H9 (cell line): ENCODE data around the gene MYH16. TPM values are rescaled to one million over a fixed set of nuclear protein-coding genes. Genes with fewer than 3 reads are reported as not detected.

Experiments
- DNase-seq: peaks from one replicate; pipeline ENCODE4 v3.0.0-alpha.2; 2017
- H2AFZ ChIP-seq: one replicate; pipeline ENCODE4 v1.6.1; 2013; ENCODE audit warnings: mild to moderate bottlenecking, low read length, control low read depth, moderate library complexity
- H2AK5ac ChIP-seq: 2 replicates; pipeline ENCODE4 v1.6.1; 2013; ENCODE audit warnings: low read length, control low read depth, mixed read lengths; ENCODE audit not compliant: insufficient read length
- H2BK120ac ChIP-seq: one replicate; pipeline ENCODE4 v1.6.1; 2013; ENCODE audit warnings: low read depth, mild to moderate bottlenecking, low read length, control low read depth, inconsistent platforms; ENCODE audit not compliant: poor library complexity, severe bottlenecking
- H2BK12ac ChIP-seq: 2 replicates; pipeline ENCODE4 v1.6.1; 2013; ENCODE audit warnings: low read length, control low read depth, mixed read lengths, low read depth; ENCODE audit not compliant: insufficient read length
- H2BK15ac ChIP-seq: 2 replicates; pipeline ENCODE4 v1.6.1; 2013; ENCODE audit warnings: low read depth, low read length, control low read depth
- H2BK20ac ChIP-seq: one replicate; pipeline ENCODE4 v1.6.1; 2013; ENCODE audit warnings: low read depth, mild to moderate bottlenecking, low read length, control low read depth, inconsistent platforms; ENCODE audit not compliant: poor library complexity, severe bottlenecking
- H2BK5ac ChIP-seq: 2 replicates; pipeline ENCODE4 v1.6.1; 2013; ENCODE audit warnings: low read length, control low read depth, mixed read lengths; ENCODE audit not compliant: insufficient read length
- H3K14ac ChIP-seq: 2 replicates; pipeline ENCODE4 v1.6.1; 2013; ENCODE audit warnings: low read length, control low read depth; ENCODE audit not compliant: insufficient read depth
- H3K18ac ChIP-seq: 2 replicates; pipeline ENCODE4 v1.6.1; 2013; ENCODE audit warnings: low read depth, mild to moderate bottlenecking, mixed read lengths, low read length, control low read depth; ENCODE audit not compliant: insufficient read length
- H3K23ac ChIP-seq: 2 replicates; pipeline ENCODE4 v1.6.1; 2013; ENCODE audit warnings: low read length, control low read depth, mixed read lengths, low read depth; ENCODE audit not compliant: insufficient read length
- H3K23me2 ChIP-seq: 2 replicates; pipeline ENCODE4 v1.6.1; 2013; ENCODE audit warnings: low read depth, mild to moderate bottlenecking, mixed read lengths, low read length, control low read depth; ENCODE audit not compliant: insufficient read length, poor library complexity, severe bottlenecking
- H3K27ac ChIP-seq: 2 replicates; pipeline ENCODE4 v1.5.1; 2013; ENCODE audit warnings: low read length, control low read depth, mixed read lengths, low read depth; ENCODE audit not compliant: insufficient read length
- H3K27me3 ChIP-seq: 2 replicates; pipeline ENCODE4 v1.6.1; 2013; ENCODE audit warnings: low read length, control low read depth, inconsistent platforms; ENCODE audit not compliant: insufficient read depth
- H3K4ac ChIP-seq: 2 replicates; pipeline ENCODE4 v1.6.1; 2013; ENCODE audit warnings: low read depth, mild to moderate bottlenecking, control low read depth, inconsistent platforms, low read length, moderate library complexity
- H3K4me1 ChIP-seq: 2 replicates; pipeline ENCODE4 v1.6.1; 2013; ENCODE audit warnings: low read length, control low read depth, inconsistent platforms; ENCODE audit not compliant: insufficient read depth
- H3K4me2 ChIP-seq: 2 replicates; pipeline ENCODE4 v1.6.1; 2013; ENCODE audit warnings: low read length, control low read depth, mixed read lengths; ENCODE audit not compliant: insufficient read length, insufficient read depth
- H3K56ac ChIP-seq: 2 replicates; pipeline ENCODE4 v1.6.1; 2013; ENCODE audit warnings: low read depth, mild to moderate bottlenecking, mixed read lengths, low read length, control low read depth; ENCODE audit not compliant: insufficient read length
- H3K79me1 ChIP-seq: 2 replicates; pipeline ENCODE4 v1.6.1; 2013; ENCODE audit warnings: low read depth, mild to moderate bottlenecking, moderate library complexity, low read length, control low read depth, inconsistent platforms; ENCODE audit not compliant: insufficient read depth, poor library complexity, severe bottlenecking
- H3K79me2 ChIP-seq: 2 replicates; pipeline ENCODE4 v1.6.1; 2013; ENCODE audit warnings: low read length, control low read depth, inconsistent platforms; ENCODE audit not compliant: insufficient read depth
- H3K9ac ChIP-seq: 2 replicates; pipeline ENCODE4 v1.6.1; 2013; ENCODE audit warnings: low read length, control low read depth, mixed read lengths; ENCODE audit not compliant: insufficient read length; ENCODE audit errors: extremely low read depth
- H3K9me3 ChIP-seq: one replicate; pipeline ENCODE4 v1.6.1; 2013; ENCODE audit warnings: low read depth, low read length, inconsistent platforms; ENCODE audit not compliant: control insufficient read depth
- H3T11ph ChIP-seq: one replicate; pipeline ENCODE4 v1.6.1; 2013; ENCODE audit warnings: mild to moderate bottlenecking, low read length, control low read depth, inconsistent platforms
- H4K20me1 ChIP-seq: one replicate; pipeline ENCODE4 v1.6.1; 2013; ENCODE audit not compliant: control insufficient read depth, insufficient read length, insufficient read depth
- H4K5ac ChIP-seq: 2 replicates; pipeline ENCODE4 v1.6.1; 2013; ENCODE audit warnings: low read depth, mild to moderate bottlenecking, mixed read lengths, low read length, control low read depth; ENCODE audit not compliant: insufficient read length
- H4K8ac ChIP-seq: replicated peaks from 2 replicates; pipeline ENCODE4 v1.6.1; 2013; ENCODE audit warnings: low read length, control low read depth, mixed read lengths, low read depth; ENCODE audit not compliant: insufficient read length
- H4K91ac ChIP-seq: 2 replicates; pipeline ENCODE4 v1.6.1; 2013; ENCODE audit warnings: low read depth, mild to moderate bottlenecking, moderate library complexity, mixed read lengths, low read length, control low read depth; ENCODE audit not compliant: insufficient read length
- H3K27ac Mint-ChIP-seq, 3 experiments: 2 replicates in 2 of 3; 3 replicates in 1 of 3; pipeline ENCODE4 v1.8.0; 2020 to 2021; ENCODE audit warnings: mixed read lengths in 3 of 3, mild to moderate bottlenecking in 1 of 3, moderate library complexity in 1 of 3
- H3K27me3 Mint-ChIP-seq: 2 replicates; pipeline ENCODE4 v1.8.0; 2021; ENCODE audit warnings: low read depth, mild to moderate bottlenecking, moderate library complexity, mixed read lengths
- H3K36me3 Mint-ChIP-seq, 3 experiments: 2 replicates in 2 of 3; 3 replicates in 1 of 3; pipeline ENCODE4 v1.8.0; 2020 to 2021; ENCODE audit warnings: low read depth in 3 of 3, mixed read lengths in 3 of 3; ENCODE audit not compliant: insufficient read depth in 1 of 3
- H3K4me1 Mint-ChIP-seq, 2 experiments: 2 replicates each; pipeline ENCODE4 v1.8.0; 2020; ENCODE audit warnings: mixed read lengths in 2 of 2
- H3K4me3 Mint-ChIP-seq, 2 experiments: 2 replicates in 1 of 2; 3 replicates in 1 of 2; pipeline ENCODE4 v1.8.0; 2020 to 2021; ENCODE audit warnings: mild to moderate bottlenecking in 2 of 2, mixed read lengths in 2 of 2, moderate library complexity in 1 of 2
- H3K9me3 Mint-ChIP-seq, 2 experiments: 2 replicates in 1 of 2; 3 replicates in 1 of 2; pipeline ENCODE4 v1.8.0; 2020; ENCODE audit warnings: mild to moderate bottlenecking in 2 of 2, mixed read lengths in 2 of 2, moderate library complexity in 1 of 2
- WGBS: extraction: QIAGEN DNeasy Blood & Tissue Kit; methylation state at CpG from one replicate; pipeline ENCODE4 v1.1.7; 2013; ENCODE audit warnings: missing lambda C conversion rate, low lambda C conversion rate, mixed read lengths; ENCODE audit not compliant: insufficient read length; ENCODE audit errors: extremely low coverage; 5-methylcytosine and 5-hydroxymethylcytosine counted together
- total RNA-seq: library from RNA; stranded (reverse); gene quantifications from 2 replicates; pipeline ENCODE4 v1.2.1, GENCODE V29; 2021
- TF ChIP-seq, protein P1 (sequence below): fragments of 200-600 bp; sonication (generic); conservative IDR thresholded peaks from 3 replicates; pipeline ENCODE4 v1.8.0; 2021; ENCODE audit warnings: antibody characterized with exemption, mild to moderate bottlenecking

Gene MYH16
- total RNA-seq, 1 experiment from 2014 or later = not detected

DNA sequence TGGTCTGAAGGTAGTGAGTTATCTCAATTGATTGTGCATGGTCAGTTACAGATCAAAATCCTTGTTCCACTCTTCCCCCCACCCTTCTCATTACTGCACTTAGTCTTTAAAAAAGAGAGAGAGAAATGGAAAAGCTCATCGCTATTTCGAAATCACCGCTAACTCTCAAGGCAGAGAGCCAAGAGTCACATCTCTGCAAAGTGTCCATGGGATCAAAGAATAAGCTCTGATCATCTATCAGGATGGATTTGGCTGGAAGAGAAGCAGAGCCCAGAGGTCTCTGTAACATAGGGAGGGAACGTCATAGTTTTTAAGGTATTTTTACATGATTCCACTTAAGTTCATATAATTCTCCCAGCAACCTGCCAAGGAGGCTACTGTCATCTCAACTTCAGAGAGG lies 30.0 kb upstream of the MYH16 start:
- no peaks in the 10 kb centered on the region for H3K36me3 Mint-ChIP-seq
- no peaks in the 10 kb centered on the region for H3K27me3 ChIP-seq
- no peak overlapping the region for H4K8ac ChIP-seq
- H4K20me1 ChIP-seq = no peaks in the 10 kb centered on the region
- H3K79me2 ChIP-seq = no peaks in the 10 kb centered on the region
- H4K5ac ChIP-seq = no peak overlapping the region
- no peak overlapping the region for H2BK12ac ChIP-seq
- H3K4ac ChIP-seq = no peak overlapping the region
- no peak overlapping the region for H4K91ac ChIP-seq
- H3K23ac ChIP-seq = no peak overlapping the region
- H2BK15ac ChIP-seq = no peak overlapping the region
- no peak overlapping the region for H3K56ac ChIP-seq
- no peak overlapping the region for H3K27ac Mint-ChIP-seq
- no peaks in the 10 kb centered on the region for H3K4me1 ChIP-seq
- no peak overlapping the region for H3K4me3 Mint-ChIP-seq
- no CpG with 5 or more reads among the region's 4 CpGs for WGBS
- DNase-seq = no peak
- no peaks in the 10 kb centered on the region for H3K23me2 ChIP-seq
- H3K9ac ChIP-seq = no peak overlapping the region
- no peaks in the 10 kb centered on the region for H3K9me3 ChIP-seq
- H2BK5ac ChIP-seq = no peak overlapping the region
- H3T11ph ChIP-seq = no peak overlapping the region
- no peaks in the 10 kb centered on the region for H3K79me1 ChIP-seq
- H3K4me1 Mint-ChIP-seq = no peaks in the 10 kb centered on the region
- H3K14ac ChIP-seq = no peak overlapping the region
- TF ChIP-seq, protein P1, sequence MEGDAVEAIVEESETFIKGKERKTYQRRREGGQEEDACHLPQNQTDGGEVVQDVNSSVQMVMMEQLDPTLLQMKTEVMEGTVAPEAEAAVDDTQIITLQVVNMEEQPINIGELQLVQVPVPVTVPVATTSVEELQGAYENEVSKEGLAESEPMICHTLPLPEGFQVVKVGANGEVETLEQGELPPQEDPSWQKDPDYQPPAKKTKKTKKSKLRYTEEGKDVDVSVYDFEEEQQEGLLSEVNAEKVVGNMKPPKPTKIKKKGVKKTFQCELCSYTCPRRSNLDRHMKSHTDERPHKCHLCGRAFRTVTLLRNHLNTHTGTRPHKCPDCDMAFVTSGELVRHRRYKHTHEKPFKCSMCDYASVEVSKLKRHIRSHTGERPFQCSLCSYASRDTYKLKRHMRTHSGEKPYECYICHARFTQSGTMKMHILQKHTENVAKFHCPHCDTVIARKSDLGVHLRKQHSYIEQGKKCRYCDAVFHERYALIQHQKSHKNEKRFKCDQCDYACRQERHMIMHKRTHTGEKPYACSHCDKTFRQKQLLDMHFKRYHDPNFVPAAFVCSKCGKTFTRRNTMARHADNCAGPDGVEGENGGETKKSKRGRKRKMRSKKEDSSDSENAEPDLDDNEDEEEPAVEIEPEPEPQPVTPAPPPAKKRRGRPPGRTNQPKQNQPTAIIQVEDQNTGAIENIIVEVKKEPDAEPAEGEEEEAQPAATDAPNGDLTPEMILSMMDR = no peak
- no peak overlapping the region for H3K4me2 ChIP-seq
- no peak overlapping the region for H2BK20ac ChIP-seq
- no peak overlapping the region for H2AFZ ChIP-seq
- H2AK5ac ChIP-seq = no peak overlapping the region
- H3K9me3 Mint-ChIP-seq = peaks cover 0 to 5% of the 10 kb centered on the region in 2 experiments; a peak in 2 of 5 replicates
- no peak overlapping the region for H3K27ac ChIP-seq
- peaks cover 4% of the 10 kb centered on the region for H3K27me3 Mint-ChIP-seq
- H3K18ac ChIP-seq = no peak overlapping the region
- H2BK120ac ChIP-seq = no peak overlapping the region
